ENCODE measurements around the gene PDE6B. TPM values are rescaled to one million over a fixed set of nuclear protein-coding genes. Genes with fewer than 3 reads are reported as not detected.

Gene PDE6B
- total and polyA plus RNA-seq, 2 donors (not counting 1 experiment from before 2014, with no cell fraction given), result 2.1 TPM; not detected in 1

DNA sequence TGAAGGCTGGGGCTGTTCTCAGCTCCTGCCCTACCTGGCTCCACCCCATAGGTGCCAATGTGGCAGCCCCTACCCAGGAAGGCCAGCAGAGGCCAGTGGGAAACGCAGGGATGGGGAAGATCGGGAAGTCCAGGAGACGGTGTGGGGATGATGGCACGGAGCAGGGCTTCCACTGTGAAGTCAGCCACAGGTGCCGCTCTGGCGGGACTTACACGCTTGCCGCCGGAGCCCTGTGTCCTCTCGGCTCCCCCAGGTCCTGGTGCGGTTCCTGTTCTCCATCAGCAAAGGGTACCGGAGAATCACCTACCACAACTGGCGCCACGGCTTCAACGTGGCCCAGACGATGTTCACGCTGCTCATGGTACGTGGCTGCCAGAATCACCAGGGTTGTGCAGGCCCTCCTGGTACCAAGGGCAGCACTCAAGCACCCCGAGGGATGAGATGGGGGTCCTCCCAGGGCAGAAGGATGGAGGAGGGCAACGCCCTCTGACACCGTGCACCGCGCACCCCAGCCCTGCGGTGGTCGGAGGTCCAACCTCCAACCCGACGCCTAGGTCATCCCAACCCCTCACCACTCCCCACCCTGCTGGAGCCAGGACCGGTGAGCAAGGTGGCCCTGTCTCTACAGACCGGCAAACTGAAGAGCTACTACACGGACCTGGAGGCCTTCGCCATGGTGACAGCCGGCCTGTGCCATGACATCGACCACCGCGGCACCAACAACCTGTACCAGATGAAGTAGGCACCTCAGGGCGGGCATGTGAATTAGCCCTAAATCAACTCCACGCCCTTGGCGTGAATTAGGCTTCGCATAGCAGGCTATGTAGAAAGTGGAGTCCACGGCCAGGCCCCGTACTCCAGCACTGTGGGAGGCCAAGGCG lies 36.7 kb downstream of the PDE6B start:
- no peak for DNase-seq (ENCODE audit: low read depth in 2 of 2)
- H3K79me2 ChIP-seq (ENCODE audit: control insufficient read depth, insufficient read depth, low read length), result no peaks in the 10 kb centered on the region
- H2AFZ ChIP-seq (ENCODE audit: low read length), result no peak overlapping the region
- no peak overlapping the region for H3K4me3 ChIP-seq (replicated peaks in 1 of 4; ENCODE audit: control extremely low read depth in 1 of 4, insufficient read depth in 1 of 4, low read depth in 3 of 4, low read length in 4 of 4)
- H3K9me3 ChIP-seq (ENCODE audit: control insufficient read depth, insufficient read depth, low read depth, low read length), result no peaks in the 10 kb centered on the region
- H4K20me1 ChIP-seq (ENCODE audit: control insufficient read depth, extremely low read depth, insufficient read depth, low read length), result no peaks in the 10 kb centered on the region
- H3K36me3 ChIP-seq (ENCODE audit: control insufficient read depth, insufficient read depth, low read length), result no peaks in the 10 kb centered on the region
- no peak overlapping the region for H3K9ac ChIP-seq (ENCODE audit: insufficient read depth, low read length)
- H3K27me3 ChIP-seq (ENCODE audit: control insufficient read depth, insufficient read depth, low read length), result peaks cover 3% of the 10 kb centered on the region
- H3K4me2 ChIP-seq (ENCODE audit: extremely low read depth, insufficient read depth, low read length), result no peak overlapping the region
- TF ChIP-seq, protein P1, sequence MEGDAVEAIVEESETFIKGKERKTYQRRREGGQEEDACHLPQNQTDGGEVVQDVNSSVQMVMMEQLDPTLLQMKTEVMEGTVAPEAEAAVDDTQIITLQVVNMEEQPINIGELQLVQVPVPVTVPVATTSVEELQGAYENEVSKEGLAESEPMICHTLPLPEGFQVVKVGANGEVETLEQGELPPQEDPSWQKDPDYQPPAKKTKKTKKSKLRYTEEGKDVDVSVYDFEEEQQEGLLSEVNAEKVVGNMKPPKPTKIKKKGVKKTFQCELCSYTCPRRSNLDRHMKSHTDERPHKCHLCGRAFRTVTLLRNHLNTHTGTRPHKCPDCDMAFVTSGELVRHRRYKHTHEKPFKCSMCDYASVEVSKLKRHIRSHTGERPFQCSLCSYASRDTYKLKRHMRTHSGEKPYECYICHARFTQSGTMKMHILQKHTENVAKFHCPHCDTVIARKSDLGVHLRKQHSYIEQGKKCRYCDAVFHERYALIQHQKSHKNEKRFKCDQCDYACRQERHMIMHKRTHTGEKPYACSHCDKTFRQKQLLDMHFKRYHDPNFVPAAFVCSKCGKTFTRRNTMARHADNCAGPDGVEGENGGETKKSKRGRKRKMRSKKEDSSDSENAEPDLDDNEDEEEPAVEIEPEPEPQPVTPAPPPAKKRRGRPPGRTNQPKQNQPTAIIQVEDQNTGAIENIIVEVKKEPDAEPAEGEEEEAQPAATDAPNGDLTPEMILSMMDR (conservative IDR thresholded peaks at IDR 0.05 in 1 of 2, IDR thresholded peaks at IDR 0.05 in 1 of 2; ENCODE audit: low read depth in 1 of 2, low read length in 2 of 2), result no peak
- TF ChIP-seq EZH2 (IDR thresholded peaks at IDR 0.05; ENCODE audit: low read length, missing control alignments), result no peak
- no peak overlapping the region for H3K27ac ChIP-seq (ENCODE audit: insufficient read depth, low read length)
- H3K4me1 ChIP-seq (ENCODE audit: control insufficient read depth, extremely low read depth, insufficient read depth, low read length), result no peaks in the 10 kb centered on the region

DNA sequence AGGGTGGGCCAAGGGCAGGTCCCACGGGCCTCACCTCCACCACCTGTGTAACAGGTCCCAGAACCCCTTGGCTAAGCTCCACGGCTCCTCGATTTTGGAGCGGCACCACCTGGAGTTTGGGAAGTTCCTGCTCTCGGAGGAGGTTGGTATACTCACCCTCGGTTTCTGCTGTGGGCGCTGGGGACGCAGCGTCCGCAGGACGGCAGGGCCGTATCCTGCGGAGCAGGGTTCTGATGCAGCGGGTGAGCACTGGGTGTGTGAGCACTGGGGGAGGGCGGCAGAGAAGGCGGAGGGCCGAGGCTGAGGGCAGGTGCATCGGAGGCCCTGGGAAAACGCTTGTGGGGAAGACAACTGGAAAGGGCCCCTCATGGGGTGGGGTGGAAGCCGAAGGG lies 37.7 kb downstream of the PDE6B start:
- no peaks in the 10 kb centered on the region for H3K4me1 ChIP-seq (ENCODE audit: control insufficient read depth, extremely low read depth, insufficient read depth, low read length)
- no peak for DNase-seq (ENCODE audit: low read depth in 2 of 2)
- TF ChIP-seq EZH2 (IDR thresholded peaks at IDR 0.05; ENCODE audit: low read length, missing control alignments), result no peak
- TF ChIP-seq, protein P1 (conservative IDR thresholded peaks at IDR 0.05 in 1 of 2, IDR thresholded peaks at IDR 0.05 in 1 of 2; ENCODE audit: low read depth in 1 of 2, low read length in 2 of 2), result no peak
- no peaks in the 10 kb centered on the region for H4K20me1 ChIP-seq (ENCODE audit: control insufficient read depth, extremely low read depth, insufficient read depth, low read length)
- H3K4me3 ChIP-seq (replicated peaks in 1 of 4; ENCODE audit: control extremely low read depth in 1 of 4, insufficient read depth in 1 of 4, low read depth in 3 of 4, low read length in 4 of 4), result peak overlapping the region in 1 of 4 experiments; percentile 28
- H3K27ac ChIP-seq (ENCODE audit: insufficient read depth, low read length), result no peak overlapping the region
- no peaks in the 10 kb centered on the region for H3K36me3 ChIP-seq (ENCODE audit: control insufficient read depth, insufficient read depth, low read length)
- no peak overlapping the region for H3K4me2 ChIP-seq (ENCODE audit: extremely low read depth, insufficient read depth, low read length)
- peaks cover 3% of the 10 kb centered on the region for H3K27me3 ChIP-seq (ENCODE audit: control insufficient read depth, insufficient read depth, low read length)
- H3K9ac ChIP-seq (ENCODE audit: insufficient read depth, low read length), result no peak overlapping the region
- no peak overlapping the region for H2AFZ ChIP-seq (ENCODE audit: low read length)
- H3K79me2 ChIP-seq (ENCODE audit: control insufficient read depth, insufficient read depth, low read length), result no peaks in the 10 kb centered on the region
- H3K9me3 ChIP-seq (ENCODE audit: control insufficient read depth, insufficient read depth, low read depth, low read length), result no peaks in the 10 kb centered on the region

DNA sequence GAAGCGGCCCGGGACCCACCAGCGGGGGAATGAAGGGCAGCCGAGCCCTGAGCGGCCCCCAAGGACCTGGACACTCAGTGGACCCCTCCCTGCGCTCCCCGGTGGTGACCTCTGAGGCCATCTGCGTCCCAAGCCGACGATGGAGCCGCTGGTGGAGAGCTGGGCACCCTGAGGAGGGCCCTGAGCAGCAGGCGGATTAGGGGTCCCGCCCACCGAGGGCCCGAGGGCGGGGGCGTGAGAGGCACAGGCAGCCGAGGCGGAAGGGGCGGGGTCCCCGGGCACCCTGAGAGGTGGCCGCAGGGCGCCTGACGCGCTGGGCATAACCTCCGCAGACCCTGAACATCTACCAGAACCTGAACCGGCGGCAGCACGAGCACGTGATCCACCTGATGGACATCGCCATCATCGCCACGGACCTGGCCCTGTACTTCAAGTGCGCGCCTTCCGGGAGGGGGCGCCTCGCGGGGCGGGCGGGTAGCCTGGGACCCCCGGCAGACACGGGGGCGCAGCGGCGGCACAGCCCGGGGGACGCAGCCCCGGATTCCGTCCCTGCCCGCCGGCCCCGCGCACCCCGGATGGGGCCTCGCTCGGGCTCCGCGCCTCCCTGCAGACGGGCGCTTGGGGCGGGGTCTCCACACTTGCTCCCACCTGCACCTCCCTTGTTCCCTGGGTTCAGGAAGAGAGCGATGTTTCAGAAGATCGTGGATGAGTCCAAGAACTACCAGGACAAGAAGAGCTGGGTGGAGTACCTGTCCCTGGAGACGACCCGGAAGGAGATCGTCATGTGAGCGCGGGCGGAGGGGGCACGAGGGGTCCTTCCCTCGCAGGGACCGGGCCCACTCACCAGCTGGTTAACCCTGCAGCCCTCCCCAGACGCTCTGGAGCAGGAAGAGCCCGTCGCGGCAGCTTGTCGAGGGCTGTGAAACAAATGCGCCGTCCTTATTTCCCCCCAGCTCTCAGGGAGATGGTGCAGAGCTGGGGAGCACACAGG lies 38.4 kb downstream of the PDE6B start:
- H2AFZ ChIP-seq (ENCODE audit: low read length), result no peak overlapping the region
- no peak overlapping the region for H3K9ac ChIP-seq (ENCODE audit: insufficient read depth, low read length)

More for the DNA sequence above, 38.4 kb downstream of the PDE6B start:
- Histone ChIP-seq H3K4me2 (ENCODE audit: extremely low read depth, insufficient read depth, low read length) (no peak overlapping the region), H3K79me2 (ENCODE audit: control insufficient read depth, insufficient read depth, low read length) (no peaks in the 10 kb centered on the region), H3K4me1 (ENCODE audit: control insufficient read depth, extremely low read depth, insufficient read depth, low read length) (no peaks in the 10 kb centered on the region), H3K27me3 (ENCODE audit: control insufficient read depth, insufficient read depth, low read length) (peaks cover 3% of the 10 kb centered on the region), H4K20me1 (ENCODE audit: control insufficient read depth, extremely low read depth, insufficient read depth, low read length) (no peaks in the 10 kb centered on the region), H3K9me3 (ENCODE audit: control insufficient read depth, insufficient read depth, low read depth, low read length) (no peaks in the 10 kb centered on the region), H3K27ac (ENCODE audit: insufficient read depth, low read length) (no peak overlapping the region), H3K4me3 (replicated peaks in 1 of 4; ENCODE audit: control extremely low read depth in 1 of 4, insufficient read depth in 1 of 4, low read depth in 3 of 4, low read length in 4 of 4) (peak overlapping the region in 2 of 4 experiments; percentile 17 to 47), H3K36me3 (ENCODE audit: control insufficient read depth, insufficient read depth, low read length) (no peaks in the 10 kb centered on the region)
- no peak for DNase-seq (ENCODE audit: low read depth in 2 of 2)
- no peak for TF ChIP-seq EZH2 (IDR thresholded peaks at IDR 0.05; ENCODE audit: low read length, missing control alignments)
- TF ChIP-seq, protein P1 (conservative IDR thresholded peaks at IDR 0.05 in 1 of 2, IDR thresholded peaks at IDR 0.05 in 1 of 2; ENCODE audit: low read depth in 1 of 2, low read length in 2 of 2), result peak in 1 of 2 donors; percentile 1

Data from fibroblast of lung (primary cell).